Measurements from ENCODE around the gene MTIF3. TPM values are rescaled to one million over a fixed set of nuclear protein-coding genes. Genes with fewer than 3 reads are reported as not detected.
"Not testable (repeated sequence)": the region's sequence is repeated elsewhere in the genome, so short reads cannot be mapped to it uniquely, and the experiment has no call there.

Gene MTIF3
- total RNA-seq, 1 experiment from 2014 or later, result 42.0 TPM

- no peak for TF ChIP-seq CREM (CRISPR knock-in tag; IDR thresholded peaks at IDR 0.05)
- no peak for TF ChIP-seq ZNF121 (CRISPR knock-in tag; IDR thresholded peaks at IDR 0.05)
- TF ChIP-seq CBFB (CRISPR knock-in tag; IDR thresholded peaks at IDR 0.05; ENCODE audit: low read depth), result no peak
- TF ChIP-seq SMAD3 (CRISPR knock-in tag; IDR thresholded peaks at IDR 0.05; ENCODE audit: borderline replicate concordance), result no peak
These were observed 49.2 kb downstream of the MTIF3 start (continued) for GRCh38 chr13:27401210-27401609.

DNA sequence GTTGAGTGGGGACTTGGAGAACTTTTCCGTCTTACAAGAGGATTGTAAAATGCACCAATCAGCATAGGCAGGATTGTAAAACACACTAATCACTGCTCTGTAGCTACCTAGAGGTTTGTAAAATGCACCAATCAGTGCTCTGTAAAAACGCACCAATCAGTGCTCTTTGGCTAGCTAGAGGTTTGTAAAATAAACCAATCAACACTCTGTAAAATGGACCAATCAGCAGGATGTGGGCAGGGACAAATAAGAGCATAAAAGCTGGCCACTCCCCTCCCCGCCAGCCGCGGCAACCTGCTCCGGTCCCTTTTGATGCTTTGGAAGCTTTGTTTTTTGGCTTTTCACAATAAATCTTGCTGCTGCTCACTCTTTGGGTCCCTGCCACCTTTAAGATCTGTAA is 50.0 kb downstream of the MTIF3 start:
- DNase-seq (ENCODE audit: low spot score); H3K27ac Mint-ChIP-seq; H3K4me3 Mint-ChIP-seq; H3K9me3 Mint-ChIP-seq; ATAC-seq; H3K27me3 Mint-ChIP-seq (ENCODE audit: low read depth); POLR2A ChIA-PET; H3K36me3 Mint-ChIP-seq: not testable (repeated sequence)
- CTCF ChIA-PET, result interaction anchor here (0.6 kb wide), 1 partner anchor 62 kb away, joined by 3 read pairs; no protein-coding TSS in a partner anchor
- TF ChIP-seq NFYB (CRISPR knock-in tag; conservative IDR thresholded peaks at IDR 0.05; ENCODE audit: low read depth), result peak; percentile 53
- H3K4me1 Mint-ChIP-seq, result peaks cover 18% of the 10 kb centered on the region

DNA sequence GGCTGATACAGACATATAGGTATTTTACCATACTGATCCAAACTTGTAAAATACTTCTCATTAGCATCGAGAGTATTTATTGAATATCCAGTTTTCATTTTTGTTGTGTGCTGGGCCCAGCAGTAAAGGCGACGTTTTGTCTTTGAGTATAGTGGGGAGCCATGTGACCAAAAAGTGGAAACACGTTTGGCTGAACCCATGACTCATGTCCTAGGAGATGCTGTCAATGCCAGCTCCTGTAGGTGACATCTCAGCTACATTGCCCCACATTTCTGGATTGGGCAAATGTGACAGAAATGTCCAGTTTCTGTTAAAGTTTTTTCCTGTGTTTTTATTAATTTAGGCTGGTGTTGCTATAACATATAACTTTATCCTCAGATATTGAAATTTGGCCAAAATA is 52.0 kb downstream of the MTIF3 start:
- no peaks in the 10 kb centered on the region for H3K27me3 Mint-ChIP-seq (ENCODE audit: low read depth)

GRCh38 chr13:27396252-27396846 is 54.0 kb downstream of the MTIF3 start:
- DNase-seq (ENCODE audit: low spot score) (no peak), ATAC-seq (no peak)
- ChIA-PET POLR2A (no interaction called here), CTCF (no interaction called here)
- H3K4me3 Mint-ChIP-seq, result no peak overlapping the region
- peaks cover 5% of the 10 kb centered on the region; the same call in 1 of the 2 replicates for H3K36me3 Mint-ChIP-seq
- peaks cover 4% of the 10 kb centered on the region; the same call in 1 of the 2 replicates for H3K4me1 Mint-ChIP-seq
- H3K27me3 Mint-ChIP-seq (ENCODE audit: low read depth), result no peaks in the 10 kb centered on the region
- H3K27ac Mint-ChIP-seq, result no peak overlapping the region
- TF ChIP-seq ZNF423 (CRISPR knock-in tag; IDR thresholded peaks at IDR 0.05), result no peak
- TF ChIP-seq ZNF263 (CRISPR knock-in tag; IDR thresholded peaks at IDR 0.05; ENCODE audit: low read depth), result no peak
- TF ChIP-seq NR2C2 (CRISPR knock-in tag; IDR thresholded peaks at IDR 0.05), result no peak
- TF ChIP-seq GABPB1 (CRISPR knock-in tag; IDR thresholded peaks at IDR 0.05), result 0 out of 2 replicates have a peak, but pooled peaks have one; percentile 32
- no peak for TF ChIP-seq NFATC4 (CRISPR knock-in tag; IDR thresholded peaks at IDR 0.05)
- peaks cover 8% of the 10 kb centered on the region for H3K9me3 Mint-ChIP-seq

More for the DNA sequence above, 52.0 kb downstream of the MTIF3 start:
- Mint-ChIP-seq H3K27ac (no peak overlapping the region), H3K4me1 (peaks cover 11% of the 10 kb centered on the region), H3K4me3 (no peak overlapping the region), H3K9me3 (peaks cover 8% of the 10 kb centered on the region), H3K36me3 (peaks cover 5% of the 10 kb centered on the region; the same call in 1 of the 2 replicates)
- ChIA-PET POLR2A (no interaction called here), CTCF (no interaction called here)
- DNase-seq (ENCODE audit: low spot score) (no peak), ATAC-seq (no peak)
- TF ChIP-seq ELF4 (CRISPR knock-in tag; IDR thresholded peaks at IDR 0.05; ENCODE audit: low read depth) (no peak), USF2 (CRISPR knock-in tag; IDR thresholded peaks at IDR 0.05) (no peak), SMAD3 (CRISPR knock-in tag; IDR thresholded peaks at IDR 0.05; ENCODE audit: borderline replicate concordance) (no peak), SOX15 (CRISPR knock-in tag; IDR thresholded peaks at IDR 0.05) (no peak)

DNA sequence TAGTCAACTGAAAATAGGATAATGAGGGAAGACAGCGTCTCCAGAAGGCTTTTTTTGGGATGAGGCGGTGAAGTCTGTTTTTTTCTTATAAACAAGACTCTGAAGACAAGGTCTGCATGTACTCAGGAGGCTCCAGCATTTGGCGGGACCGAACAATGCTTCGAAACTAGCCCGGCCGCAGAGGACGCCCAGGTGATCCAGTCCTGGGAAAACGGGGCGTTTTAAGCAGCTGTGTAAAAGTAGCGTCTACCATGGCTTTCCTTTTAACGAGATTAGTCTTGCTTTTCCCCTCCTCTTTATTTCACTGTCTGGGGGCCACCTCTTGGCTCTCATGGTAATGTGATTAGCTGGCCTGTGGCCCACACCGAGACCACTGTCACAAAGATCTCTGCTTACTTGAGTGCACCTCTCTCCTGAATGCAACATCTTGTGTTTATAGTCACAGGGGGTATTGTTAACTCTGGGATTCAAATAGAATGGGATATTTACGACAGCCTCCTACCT is 55.3 kb downstream of the MTIF3 start:
- Mint-ChIP-seq H3K4me3 (no peak overlapping the region), H3K36me3 (peaks cover 2% of the 10 kb centered on the region; the same call in 1 of the 2 replicates), H3K27me3 (ENCODE audit: low read depth) (no peaks in the 10 kb centered on the region), H3K4me1 (peaks cover 4% of the 10 kb centered on the region; the same call in 1 of the 2 replicates), H3K9me3 (peaks cover 4% of the 10 kb centered on the region), H3K27ac (no peak overlapping the region)
- ATAC-seq (no peak), DNase-seq (ENCODE audit: low spot score) (no peak)
- TF ChIP-seq ZNF512 (CRISPR knock-in tag; IDR thresholded peaks at IDR 0.05; ENCODE audit: borderline replicate concordance) (no peak), ZNF138 (CRISPR knock-in tag; conservative IDR thresholded peaks at IDR 0.05) (no peak)
- CTCF ChIA-PET, result interaction anchor here (0.6 to 1.3 kb wide), 2 partner anchors 33 to 559 kb away, joined by 3 to 5 read pairs; no protein-coding TSS in a partner anchor
- POLR2A ChIA-PET, result no interaction called here
